Stimulated activated CD4-positive, alpha-beta T cell treated with anti-CD3 and anti-CD28 coated beads, Interleukin-2, amount 100 ng/mL, for 48 hours (primary cell): ENCODE results near the gene SLC24A4.

ENCODE experiments used
- DNase-seq, 2 donors: peaks; one replicate each; pipeline ENCODE4 v3.0.0-alpha.2; 2020

The SLC24A4 gene

GRCh38 chr14:92484132-92484823 lies 161.3 kb downstream of the SLC24A4 start:
- DNase-seq: no peak

GRCh38 chr14:92486881-92487280 lies 163.9 kb downstream of the SLC24A4 start:
- no peak for DNase-seq

GRCh38 chr14:92487513-92488133 lies 164.7 kb downstream of the SLC24A4 start:
- DNase-seq: no peak

GRCh38 chr14:92489394-92490238 lies 166.7 kb downstream of the SLC24A4 start:
- no peak for DNase-seq

GRCh38 chr14:92490239-92490959 lies 167.4 kb downstream of the SLC24A4 start:
- no peak for DNase-seq

- no peak for DNase-seq
Observed at GRCh38 chr14:92491782-92492181, 168.8 kb downstream of the SLC24A4 start.

GRCh38 chr14:92492258-92492657 lies 169.3 kb downstream of the SLC24A4 start:
- DNase-seq: no peak

GRCh38 chr14:92493024-92493423 lies 170.1 kb downstream of the SLC24A4 start:
- DNase-seq: no peak

GRCh38 chr14:92493492-92493891 lies 170.5 kb downstream of the SLC24A4 start:
- DNase-seq: no peak

GRCh38 chr14:92494512-92494911 lies 171.5 kb downstream of the SLC24A4 start:
- no peak for DNase-seq

- no peak for DNase-seq
Observed at GRCh38 chr14:92495027-92495426, 172.1 kb downstream of the SLC24A4 start.

- DNase-seq: no peak
Observed at GRCh38 chr14:92496191-92496857, 173.4 kb downstream of the SLC24A4 start.

- DNase-seq: no peak
Observed at GRCh38 chr14:92497391-92497790, 174.4 kb downstream of the SLC24A4 start.

- no peak for DNase-seq
Observed at GRCh38 chr14:92499234-92499633, 176.3 kb downstream of the SLC24A4 start.

- DNase-seq: no peak
Observed at GRCh38 chr14:92500491-92500941, 177.6 kb downstream of the SLC24A4 start.

- DNase-seq: no peak
Observed at GRCh38 chr14:92501891-92502351, 179.0 kb downstream of the SLC24A4 start.

GRCh38 chr14:92502541-92503286 lies 179.7 kb downstream of the SLC24A4 start:
- no peak for DNase-seq

- DNase-seq: no peak
Observed at GRCh38 chr14:92503756-92504491, 181.0 kb downstream of the SLC24A4 start.

GRCh38 chr14:92505826-92506225 lies 182.9 kb downstream of the SLC24A4 start:
- DNase-seq: no peak

- no peak for DNase-seq
Observed at GRCh38 chr14:92506231-92506630, 183.3 kb downstream of the SLC24A4 start.
